Esophagus muscularis mucosa (tissue), 4 donors: Measurements from ENCODE around the gene ARHGAP30. TPM values are rescaled to one million over a fixed set of nuclear protein-coding genes. Genes with fewer than 3 reads are reported as not detected.

Experiments
- DNase-seq: peaks from one replicate; pipeline ENCODE4 v3.0.0-alpha.2; 2017; ENCODE audit errors: extremely low spot score
- H3K27ac ChIP-seq, 4 donors: fragments of 200-600 bp; sonication (generic); replicated peaks in 1 of 4; 1 replicate in 3 of 4; 2 replicates in 1 of 4; pipeline ENCODE4 v1.5.1; 2016 to 2019; ENCODE audit warnings: mild to moderate bottlenecking in 1 of 4
- H3K27me3 ChIP-seq, 4 donors: fragments of 200-600 bp; sonication (generic); one replicate each; pipeline versions ENCODE4 v1.5.1 to v1.6.0; 2016 to 2019
- H3K36me3 ChIP-seq, 4 donors: fragments of 200-600 bp; sonication (generic); one replicate each; pipeline ENCODE4 v1.5.1; 2016 to 2019
- H3K4me1 ChIP-seq, 4 donors: fragments of 200-600 bp; sonication (generic); one replicate each; pipeline ENCODE4 v1.5.1; 2016 to 2019
- H3K4me3 ChIP-seq, 4 donors: fragments of 200-600 bp; sonication (generic); 1 replicate in 2 of 4; 2 replicates in 2 of 4; pipeline ENCODE4 v1.5.1; 2016 to 2019; ENCODE audit warnings: mild to moderate bottlenecking in 4 of 4, moderate library complexity in 1 of 4
- H3K9me3 ChIP-seq, 4 donors: fragments of 200-600 bp; sonication (generic); 1 replicate in 3 of 4; 2 replicates in 1 of 4; pipeline ENCODE4 v1.5.1; 2016 to 2019
- CTCF ChIP-seq, 3 experiments: fragments of 200-600 bp in 2 of 3; fragments of 450-650 bp in 1 of 3; sonication (generic) in 2 of 3; IDR thresholded peaks; one replicate each; pipeline ENCODE4 v1.5.1; 2017 to 2019; ENCODE audit warnings: antibody characterized with exemption in 3 of 3, mild to moderate bottlenecking in 2 of 3, moderate library complexity in 1 of 3
- EP300 ChIP-seq: sonication (generic); formaldehyde crosslinking; IDR thresholded peaks from one replicate; pipeline ENCODE4 v1.6.1; 2017; ENCODE audit warnings: antibody characterized with exemption
- POLR2A ChIP-seq: fragments of 450-650 bp; IDR thresholded peaks from one replicate; pipeline ENCODE4 v1.6.1; 2017; ENCODE audit warnings: antibody characterized with exemption, moderate library complexity, mild to moderate bottlenecking, low read depth
- POLR2AphosphoS5 ChIP-seq, 2 donors: sonication (generic); formaldehyde crosslinking; IDR thresholded peaks; one replicate each; pipeline ENCODE4 v1.6.1; 2017; ENCODE audit warnings: antibody characterized with exemption in 2 of 2
- WGBS: methylation state at CpG from one replicate; pipeline ENCODE4 v1.1.5; 2018; 5-methylcytosine and 5-hydroxymethylcytosine counted together
- intact Hi-C: fragments of 100-400 bp; cut with DNase I; formaldehyde crosslinking; loops from one replicate; pipeline ENCODE4 v1.15.1; 2023
- total RNA-seq, 4 donors: library from RNA; depleted of rRNA; stranded (reverse); fragments of >200 nt; gene quantifications; one replicate each; pipeline versions ENCODE4 v1.1.0 to v1.2.1, GENCODE V29; 2016

The ARHGAP30 gene
- total RNA-seq, 4 donors from 2014 or later = 4.6 to 14.1 (median 6.9) TPM

- intact Hi-C loops = loop anchor here (5.0 kb wide), 3 partner anchors 48 to 368 kb away; partner anchors contain the start of gene USF1
- H3K27me3 ChIP-seq = peaks cover 0 to 3% (median 0%) of the 10 kb centered on the region in 4 donors
- no peak overlapping the region for H3K27ac ChIP-seq
- WGBS = 88% methylated on average over 6 of the region's 6 CpGs
- peaks cover 0 to 10% (median under 1%) of the 10 kb centered on the region in 4 donors for H3K36me3 ChIP-seq
- no peaks in the 10 kb centered on the region for H3K9me3 ChIP-seq
- TF ChIP-seq POLR2A (no peak), EP300 (no peak), CTCF (IDR thresholded peaks at IDR 0.05) (no peak), POLR2AphosphoS5 (IDR thresholded peaks at IDR 0.05) (no peak)
- DNase-seq = no peak
- H3K4me3 ChIP-seq = no peak overlapping the region
- peaks cover 18 to 29% (median 24%) of the 10 kb centered on the region in 4 donors for H3K4me1 ChIP-seq
Measured at GRCh38 chr1:161095230-161095629, 25.5 kb upstream of the ARHGAP30 start.

GRCh38 chr1:161094481-161094880, 24.8 kb upstream of the ARHGAP30 start:
- peaks cover 18 to 29% (median 24%) of the 10 kb centered on the region in 4 donors for H3K4me1 ChIP-seq
- no peak for DNase-seq
- intact Hi-C loops = no loop called here
- TF ChIP-seq EP300 = no peak
- TF ChIP-seq POLR2A = no peak
- TF ChIP-seq CTCF (IDR thresholded peaks at IDR 0.05) = no peak
- TF ChIP-seq POLR2AphosphoS5 (IDR thresholded peaks at IDR 0.05) = no peak
- H3K9me3 ChIP-seq = no peaks in the 10 kb centered on the region
- H3K27me3 ChIP-seq = peaks cover 0 to 3% (median 1%) of the 10 kb centered on the region in 4 donors
- WGBS = 96% methylated on average over 14 of the region's 14 CpGs
- peaks cover 0 to 3% (median 0%) of the 10 kb centered on the region in 4 donors for H3K36me3 ChIP-seq
- H3K27ac ChIP-seq = no peak overlapping the region
- no peak overlapping the region for H3K4me3 ChIP-seq

GRCh38 chr1:161092621-161093028, 22.9 kb upstream of the ARHGAP30 start:
- WGBS = 77% methylated on average over 3 of the region's 3 CpGs
- intact Hi-C loops = no loop called here

GRCh38 chr1:161091796-161092507, 22.3 kb upstream of the ARHGAP30 start:
- Histone ChIP-seq H3K36me3 (no peaks in the 10 kb centered on the region), H3K9me3 (no peaks in the 10 kb centered on the region), H3K27ac (no peak overlapping the region), H3K4me1 (peaks cover 3 to 5% (median 5%) of the 10 kb centered on the region in 4 donors), H3K27me3 (peaks cover 0 to 17% (median 0%) of the 10 kb centered on the region in 4 donors), H3K4me3 (no peak overlapping the region)
- DNase-seq = no peak
- whole genome bisulfite sequencing = 97% methylated on average over 6 of the region's 7 CpGs
- TF ChIP-seq POLR2A (no peak), EP300 (no peak), POLR2AphosphoS5 (IDR thresholded peaks at IDR 0.05) (no peak), CTCF (IDR thresholded peaks at IDR 0.05) (no peak)
- intact Hi-C loops = no loop called here

More at GRCh38 chr1:161092621-161093028, 22.9 kb upstream of the ARHGAP30 start:
- peaks cover 0 to 17% (median 1%) of the 10 kb centered on the region in 4 donors for H3K27me3 ChIP-seq
- no peak overlapping the region for H3K27ac ChIP-seq
- H3K36me3 ChIP-seq = no peaks in the 10 kb centered on the region
- DNase-seq = no peak
- TF ChIP-seq CTCF (IDR thresholded peaks at IDR 0.05) = no peak
- no peak for TF ChIP-seq POLR2AphosphoS5 (IDR thresholded peaks at IDR 0.05)
- no peak for TF ChIP-seq EP300
- TF ChIP-seq POLR2A = no peak
- H3K4me3 ChIP-seq = no peak overlapping the region
- H3K4me1 ChIP-seq = peaks cover 9 to 12% (median 10%) of the 10 kb centered on the region in 4 donors
- H3K9me3 ChIP-seq = no peaks in the 10 kb centered on the region
